Activated T-helper 1 cell treated with anti-CD3 and anti-CD28 coated beads, Interleukin-12 subunit alpha, Interleukin-12 subunit beta, Interleukin-2, Interleukin-4 antibody, amounts not matched to agents 30 ng/mL and 10 ng/mL and 1 ng/mL, durations not matched to agents 14 hours and 24 hours and 36 hours (primary cell): ENCODE measurements around the gene CAMTA1. TPM values are rescaled to one million over a fixed set of nuclear protein-coding genes. Genes with fewer than 3 reads are reported as not detected.
"Not testable (repeated sequence)": the region's sequence is repeated elsewhere in the genome, so short reads cannot be mapped to it uniquely, and the experiment has no call there.

Source experiments
- DNase-seq: peaks from one replicate; pipeline ENCODE4 v3.0.0; 2021; ENCODE audit warnings: low spot score
- H3K27ac Mint-ChIP-seq: one replicate; pipeline ENCODE4 v1.8.0; 2021; ENCODE audit warnings: mild to moderate bottlenecking, mixed read lengths
- H3K27me3 Mint-ChIP-seq: one replicate; pipeline ENCODE4 v1.8.0; 2022; ENCODE audit warnings: mild to moderate bottlenecking, moderate library complexity, mixed read lengths; ENCODE audit not compliant: insufficient read depth
- H3K36me3 Mint-ChIP-seq: one replicate; pipeline ENCODE4 v1.8.0; 2021; ENCODE audit warnings: low read depth, mixed read lengths
- H3K4me1 Mint-ChIP-seq: one replicate; pipeline ENCODE4 v1.8.0; 2021; ENCODE audit warnings: low read depth, mixed read lengths
- H3K4me3 Mint-ChIP-seq: one replicate; pipeline ENCODE4 v1.8.0; 2021; ENCODE audit warnings: mild to moderate bottlenecking, moderate library complexity, mixed read lengths
- H3K9me3 Mint-ChIP-seq: one replicate; pipeline ENCODE4 v1.8.0; 2021; ENCODE audit warnings: mixed read lengths
- intact Hi-C: fragments of 100-400 bp; cut with micrococcal nuclease; formaldehyde crosslinking; loops from one replicate; pipeline ENCODE4 v1.15.1; 2024
- total RNA-seq: library from RNA; stranded (reverse); gene quantifications from 2 replicates; pipeline ENCODE4 v1.2.3, GENCODE V29; 2022

The CAMTA1 gene
- total RNA-seq, 1 donor from 2014 or later, result 57.2 TPM

- Mint-ChIP-seq H3K9me3 (no peaks in the 10 kb centered on the region), H3K27ac (no peak overlapping the region), H3K27me3 (no peaks in the 10 kb centered on the region), H3K36me3 (peaks cover 5% of the 10 kb centered on the region), H3K4me3 (no peak overlapping the region), H3K4me1 (peaks cover 12% of the 10 kb centered on the region)
- no peak for DNase-seq
- intact Hi-C loops, result no loop called here
Observed at GRCh38 chr1:6824665-6825368, 39.6 kb downstream of the CAMTA1 start.

DNA sequence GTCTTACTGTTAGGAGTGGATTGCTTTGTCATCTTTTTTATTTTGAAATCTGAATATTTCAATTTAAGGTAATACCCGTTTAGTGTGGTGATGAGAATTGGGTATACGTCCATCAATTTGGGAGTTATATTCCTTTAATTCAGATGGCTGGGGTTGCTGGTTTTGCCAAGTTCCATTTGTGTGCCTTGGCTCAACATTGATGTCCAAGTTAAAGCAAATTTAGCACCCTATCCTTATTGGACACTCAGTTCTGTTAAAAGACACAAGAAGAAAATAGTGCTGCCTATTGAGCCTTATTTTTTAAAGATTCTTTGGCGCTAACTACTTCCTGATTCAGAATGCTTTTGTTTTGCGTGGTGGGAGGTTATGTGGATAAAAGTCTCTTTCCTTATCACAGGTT lies 40.6 kb downstream of the CAMTA1 start:
- Mint-ChIP-seq H3K27ac (no peak overlapping the region), H3K4me1 (peaks cover 2% of the 10 kb centered on the region), H3K4me3 (no peak overlapping the region), H3K27me3 (no peaks in the 10 kb centered on the region), H3K36me3 (peaks cover 2% of the 10 kb centered on the region), H3K9me3 (no peaks in the 10 kb centered on the region)
- no peak for DNase-seq
- intact Hi-C loops, result no loop called here

DNA sequence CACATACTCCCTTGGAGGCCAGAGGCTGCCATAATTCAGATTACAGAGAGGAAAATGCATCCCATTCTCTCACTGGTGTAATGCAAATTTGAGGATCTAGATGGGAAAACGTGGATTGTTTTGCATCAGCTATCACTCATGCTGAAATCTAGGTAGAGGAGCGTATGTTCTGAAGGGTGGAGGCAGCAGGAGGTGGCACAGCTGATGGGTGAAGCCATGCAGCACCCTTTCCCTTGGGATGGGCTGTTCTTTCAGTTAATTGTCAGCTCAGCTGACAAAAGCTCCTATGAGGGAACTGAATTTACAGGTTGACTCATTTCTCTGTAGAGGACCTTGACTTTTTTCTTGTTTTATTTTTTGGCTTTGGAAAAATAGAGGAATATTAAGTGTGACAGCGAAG lies 41.8 kb downstream of the CAMTA1 start:
- no peak for DNase-seq
- no peaks in the 10 kb centered on the region for H3K9me3 Mint-ChIP-seq
- H3K27ac Mint-ChIP-seq, result no peak overlapping the region
- intact Hi-C loops, result no loop called here
- H3K27me3 Mint-ChIP-seq, result no peaks in the 10 kb centered on the region
- H3K4me3 Mint-ChIP-seq, result no peak overlapping the region
- H3K4me1 Mint-ChIP-seq, result no peaks in the 10 kb centered on the region
- H3K36me3 Mint-ChIP-seq, result peaks cover 2% of the 10 kb centered on the region

- no peak overlapping the region for H3K4me3 Mint-ChIP-seq
Observed at GRCh38 chr1:6827630-6828165, 42.4 kb downstream of the CAMTA1 start.

GRCh38 chr1:6831366-6831765 lies 46.1 kb downstream of the CAMTA1 start:
- no peaks in the 10 kb centered on the region for H3K27me3 Mint-ChIP-seq
- DNase-seq, result no peak
- H3K9me3 Mint-ChIP-seq, result no peaks in the 10 kb centered on the region
- H3K4me3 Mint-ChIP-seq, result no peak overlapping the region
- H3K4me1 Mint-ChIP-seq, result no peaks in the 10 kb centered on the region
- H3K36me3 Mint-ChIP-seq, result peaks cover 3% of the 10 kb centered on the region
- H3K27ac Mint-ChIP-seq, result no peak overlapping the region
- intact Hi-C loops, result no loop called here

More at GRCh38 chr1:6827630-6828165, 42.4 kb downstream of the CAMTA1 start:
- intact Hi-C loops, result no loop called here
- DNase-seq, result no peak
- Mint-ChIP-seq H3K4me1 (no peaks in the 10 kb centered on the region), H3K9me3 (no peaks in the 10 kb centered on the region), H3K27ac (no peak overlapping the region), H3K36me3 (peaks cover 2% of the 10 kb centered on the region), H3K27me3 (no peaks in the 10 kb centered on the region)

GRCh38 chr1:6832006-6832405 lies 46.8 kb downstream of the CAMTA1 start:
- H3K36me3 Mint-ChIP-seq, H3K4me1 Mint-ChIP-seq, intact Hi-C loops, DNase-seq, H3K27me3 Mint-ChIP-seq, H3K4me3 Mint-ChIP-seq, H3K27ac Mint-ChIP-seq, H3K9me3 Mint-ChIP-seq: not testable (repeated sequence)

DNA sequence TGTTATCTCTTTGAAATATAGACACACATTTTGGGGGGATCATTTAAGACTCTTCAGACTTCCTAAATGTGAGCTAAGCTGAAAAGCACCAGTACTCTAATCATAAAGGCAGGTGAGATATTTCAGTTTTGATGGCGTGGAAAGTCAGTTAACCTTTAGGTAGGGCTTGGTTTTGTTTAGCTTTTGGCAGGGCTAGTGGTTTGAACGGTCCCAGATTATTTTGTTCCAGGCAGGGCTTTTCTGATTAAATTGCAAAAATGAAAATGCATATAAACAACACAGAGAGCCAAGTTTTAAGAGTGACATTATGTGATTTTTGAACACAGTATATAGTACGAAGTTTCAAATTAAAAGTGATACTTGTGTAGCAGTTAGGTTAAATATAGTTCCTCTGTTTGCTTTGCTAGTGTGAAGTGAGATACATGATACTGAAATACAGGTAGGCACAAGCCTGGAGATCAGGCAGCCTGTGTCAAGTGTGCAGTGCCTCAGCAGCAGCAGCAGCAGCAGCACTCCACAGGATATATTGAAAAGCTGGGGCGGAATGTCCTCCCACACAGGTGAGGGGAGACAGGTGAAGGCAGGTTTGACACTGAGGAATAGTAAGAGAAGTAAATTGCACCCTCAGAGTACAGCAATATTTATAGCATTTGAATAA lies 47.4 kb downstream of the CAMTA1 start:
- no peaks in the 10 kb centered on the region for H3K4me1 Mint-ChIP-seq
- no peaks in the 10 kb centered on the region for H3K9me3 Mint-ChIP-seq
- intact Hi-C loops, result no loop called here
- no peaks in the 10 kb centered on the region for H3K27me3 Mint-ChIP-seq
- H3K4me3 Mint-ChIP-seq, result no peak overlapping the region
- H3K36me3 Mint-ChIP-seq, result peaks cover 3% of the 10 kb centered on the region
- no peak for DNase-seq
- H3K27ac Mint-ChIP-seq, result no peak overlapping the region

DNA sequence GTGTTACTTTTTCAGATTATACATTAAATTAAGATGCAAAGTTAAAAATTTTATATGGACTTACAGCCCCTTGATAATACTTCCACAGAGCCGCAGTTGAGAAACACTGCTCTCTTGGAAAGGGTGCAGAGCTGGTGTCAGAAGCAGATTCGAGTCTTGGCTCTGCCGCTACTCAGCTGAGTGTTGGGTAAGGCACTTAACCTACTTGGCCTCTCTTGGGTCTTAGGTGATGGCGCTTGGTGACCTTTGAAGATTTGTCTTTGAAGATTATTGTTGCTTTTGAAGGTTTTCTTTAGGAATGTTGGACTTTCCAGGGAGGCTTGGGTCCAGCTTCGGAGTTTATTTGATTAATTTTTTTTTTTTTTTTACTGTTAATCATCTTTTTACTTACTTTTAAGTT lies 48.5 kb downstream of the CAMTA1 start:
- Mint-ChIP-seq H3K4me1 (no peaks in the 10 kb centered on the region), H3K36me3 (peaks cover 3% of the 10 kb centered on the region), H3K27ac (no peak overlapping the region), H3K9me3 (no peaks in the 10 kb centered on the region), H3K27me3 (no peaks in the 10 kb centered on the region), H3K4me3 (no peak overlapping the region)
- no peak for DNase-seq
- intact Hi-C loops, result no loop called here

DNA sequence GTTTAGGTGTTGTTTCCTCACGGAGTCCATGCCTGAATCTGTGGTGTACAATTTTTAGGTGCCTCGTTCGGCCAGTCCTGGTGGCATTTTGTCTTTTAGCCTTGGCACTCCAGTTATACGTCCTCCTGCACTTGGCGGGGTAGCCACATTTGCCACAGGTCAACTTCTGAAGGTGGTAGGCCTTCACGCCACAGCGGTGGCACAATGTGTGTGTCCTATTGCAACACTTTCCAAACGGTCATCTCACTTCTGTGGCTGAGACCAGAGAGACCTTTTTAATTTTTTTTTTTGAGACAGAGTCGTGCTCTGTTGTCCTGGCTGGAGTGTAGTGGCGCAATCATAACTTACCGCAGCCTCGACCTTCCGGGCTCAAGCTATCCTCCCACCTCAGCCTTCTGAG lies 49.1 kb downstream of the CAMTA1 start:
- no peak for DNase-seq
- no peak overlapping the region for H3K4me3 Mint-ChIP-seq
- no peaks in the 10 kb centered on the region for H3K9me3 Mint-ChIP-seq
- no peaks in the 10 kb centered on the region for H3K4me1 Mint-ChIP-seq
- no peaks in the 10 kb centered on the region for H3K27me3 Mint-ChIP-seq
- H3K36me3 Mint-ChIP-seq, result peaks cover 3% of the 10 kb centered on the region
- H3K27ac Mint-ChIP-seq, result no peak overlapping the region
- intact Hi-C loops, result no loop called here

- Mint-ChIP-seq H3K4me3 (no peak overlapping the region), H3K27me3 (no peaks in the 10 kb centered on the region)
Observed at GRCh38 chr1:6835139-6835538, 49.9 kb downstream of the CAMTA1 start.

GRCh38 chr1:6842301-6842700 lies 57.0 kb downstream of the CAMTA1 start:
- Mint-ChIP-seq H3K4me1 (no peaks in the 10 kb centered on the region), H3K27ac (no peak overlapping the region), H3K27me3 (no peaks in the 10 kb centered on the region), H3K9me3 (no peaks in the 10 kb centered on the region), H3K4me3 (no peak overlapping the region), H3K36me3 (peaks cover 18% of the 10 kb centered on the region)
- intact Hi-C loops, result no loop called here
- no peak for DNase-seq

More at GRCh38 chr1:6835139-6835538, 49.9 kb downstream of the CAMTA1 start:
- DNase-seq, result no peak
- Mint-ChIP-seq H3K4me1 (no peaks in the 10 kb centered on the region), H3K27ac (no peak overlapping the region), H3K9me3 (no peaks in the 10 kb centered on the region), H3K36me3 (peaks cover 4% of the 10 kb centered on the region)
- intact Hi-C loops, result no loop called here

DNA sequence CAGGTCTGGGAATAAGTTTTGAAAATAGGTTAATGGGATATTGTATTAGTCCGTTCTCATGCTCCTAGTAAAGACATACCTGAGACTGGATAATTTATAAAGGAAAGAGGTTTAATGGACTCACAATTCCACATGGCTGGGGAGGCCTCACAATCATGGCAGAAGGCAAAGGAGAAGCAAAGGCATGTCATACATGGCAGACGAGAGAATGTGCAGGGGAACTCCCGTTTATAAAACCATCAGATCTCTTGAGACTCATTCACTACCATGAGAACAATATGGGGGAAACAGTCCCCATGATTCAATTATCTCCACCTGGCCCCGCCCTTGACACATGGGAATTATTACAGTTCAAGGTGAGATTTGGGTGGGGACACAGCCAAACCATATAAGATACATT lies 60.5 kb downstream of the CAMTA1 start:
- H3K27me3 Mint-ChIP-seq, DNase-seq, H3K27ac Mint-ChIP-seq, intact Hi-C loops, H3K4me3 Mint-ChIP-seq, H3K9me3 Mint-ChIP-seq, H3K4me1 Mint-ChIP-seq: not testable (repeated sequence)
- peaks cover 14% of the 10 kb centered on the region for H3K36me3 Mint-ChIP-seq

GRCh38 chr1:6848816-6849215 lies 63.6 kb downstream of the CAMTA1 start:
- no peaks in the 10 kb centered on the region for H3K9me3 Mint-ChIP-seq
- peaks cover 8% of the 10 kb centered on the region for H3K36me3 Mint-ChIP-seq
- intact Hi-C loops, result no loop called here
- no peaks in the 10 kb centered on the region for H3K27me3 Mint-ChIP-seq
- no peak for DNase-seq
- no peak overlapping the region for H3K4me3 Mint-ChIP-seq
- no peak overlapping the region for H3K27ac Mint-ChIP-seq
- H3K4me1 Mint-ChIP-seq, result no peaks in the 10 kb centered on the region
